ENCODE results near the gene PRKG1.

DNA sequence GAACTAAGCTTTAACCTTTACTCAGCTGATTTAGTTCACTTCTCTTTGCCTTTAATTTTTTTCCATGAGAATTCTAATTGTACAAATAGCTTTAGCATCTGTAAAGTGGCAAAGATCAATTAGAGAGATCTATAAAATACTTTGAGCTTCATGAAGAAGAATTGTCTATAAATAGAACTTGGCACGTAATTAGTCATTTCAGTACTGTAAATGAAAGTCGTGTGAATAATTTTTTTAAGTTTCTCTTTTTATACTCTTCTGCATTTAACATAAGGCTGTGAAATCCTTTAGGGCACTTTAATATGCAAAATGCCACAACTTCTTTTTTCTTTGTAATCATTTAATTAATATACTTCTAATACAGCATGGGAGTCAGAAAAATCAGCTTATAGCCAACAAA lies 447.3 kb downstream of the PRKG1 start:
- TF ChIP-seq, protein P1, sequence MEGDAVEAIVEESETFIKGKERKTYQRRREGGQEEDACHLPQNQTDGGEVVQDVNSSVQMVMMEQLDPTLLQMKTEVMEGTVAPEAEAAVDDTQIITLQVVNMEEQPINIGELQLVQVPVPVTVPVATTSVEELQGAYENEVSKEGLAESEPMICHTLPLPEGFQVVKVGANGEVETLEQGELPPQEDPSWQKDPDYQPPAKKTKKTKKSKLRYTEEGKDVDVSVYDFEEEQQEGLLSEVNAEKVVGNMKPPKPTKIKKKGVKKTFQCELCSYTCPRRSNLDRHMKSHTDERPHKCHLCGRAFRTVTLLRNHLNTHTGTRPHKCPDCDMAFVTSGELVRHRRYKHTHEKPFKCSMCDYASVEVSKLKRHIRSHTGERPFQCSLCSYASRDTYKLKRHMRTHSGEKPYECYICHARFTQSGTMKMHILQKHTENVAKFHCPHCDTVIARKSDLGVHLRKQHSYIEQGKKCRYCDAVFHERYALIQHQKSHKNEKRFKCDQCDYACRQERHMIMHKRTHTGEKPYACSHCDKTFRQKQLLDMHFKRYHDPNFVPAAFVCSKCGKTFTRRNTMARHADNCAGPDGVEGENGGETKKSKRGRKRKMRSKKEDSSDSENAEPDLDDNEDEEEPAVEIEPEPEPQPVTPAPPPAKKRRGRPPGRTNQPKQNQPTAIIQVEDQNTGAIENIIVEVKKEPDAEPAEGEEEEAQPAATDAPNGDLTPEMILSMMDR (IDR thresholded peaks at IDR 0.05; ENCODE audit: low read depth, low read length, poor library complexity, severe bottlenecking), result no peak
- no peak for TF ChIP-seq EZH2phosphoT487 (IDR thresholded peaks at IDR 0.05; ENCODE audit: borderline replicate concordance, low read length)
